ENCODE measurements around the gene HOXC10. TPM values are rescaled to one million over a fixed set of nuclear protein-coding genes. Genes with fewer than 3 reads are reported as not detected.

Gene HOXC10
- total and polyA plus RNA-seq, 2 donors (not counting 3 experiments of a cell fraction or from before 2014, with no cell fraction given): 0.18 TPM; not detected in 1

- ChIA-PET CTCF (no interaction called here), POLR2A (interaction anchor here (0.6 kb wide), 1 partner anchor 221 kb away, joined by 4 read pairs; no protein-coding TSS in a partner anchor)
- H3K27me3 ChIP-seq (ENCODE audit: control insufficient read depth in 2 of 2, insufficient read depth in 2 of 2, low read length in 2 of 2): peaks cover 89 to 99% of the 10 kb centered on the region in 2 experiments
- no peak overlapping the region for H2AFZ ChIP-seq (ENCODE audit: low read depth, low read length)
- no peaks in the 10 kb centered on the region for H3K4me1 ChIP-seq (ENCODE audit: control insufficient read depth, extremely low read depth, insufficient read depth, low read length)
- no peaks in the 10 kb centered on the region for H4K20me1 ChIP-seq (replicated peaks; ENCODE audit: control insufficient read depth, extremely low read depth, insufficient read depth, low read length)
- no peaks in the 10 kb centered on the region for H3K36me3 ChIP-seq (ENCODE audit: control insufficient read depth in 2 of 2, extremely low read depth in 1 of 2, insufficient read depth in 2 of 2, low read length in 2 of 2)
- H3K4me3 ChIP-seq (replicated peaks in 1 of 3; ENCODE audit: insufficient read depth in 1 of 3, low read depth in 1 of 3, low read length in 3 of 3): no peak overlapping the region
- no peaks in the 10 kb centered on the region for H3K9me3 ChIP-seq (replicated peaks; ENCODE audit: control insufficient read depth, insufficient read depth, low read length)
- no peak overlapping the region for H3K9ac ChIP-seq (replicated peaks; ENCODE audit: extremely low read depth, insufficient read depth, low read length)
- no peak for FAIRE-seq
- H3K9me1 ChIP-seq (replicated peaks; ENCODE audit: control insufficient read depth, extremely low read depth, insufficient read depth, low read length): no peaks in the 10 kb centered on the region
- H3K27ac ChIP-seq (ENCODE audit: insufficient read depth, low read depth, low read length): no peak overlapping the region
- H3K79me2 ChIP-seq (ENCODE audit: control insufficient read depth, insufficient read depth, low read length): no peaks in the 10 kb centered on the region
- dilution Hi-C loops (cut with MboI; ENCODE audit: extremely low pct_ligation_motif_present, low sequenced_read_pairs): no loop called here
- intact Hi-C loops (cut with micrococcal nuclease): no loop called here
- BruUV-seq (replicated peaks): no TSS peak
- TF ChIP-seq JUN (IDR thresholded peaks at IDR 0.05; ENCODE audit: borderline replicate concordance, insufficient read depth, insufficient read length, low read depth): no peak
- no peak for TF ChIP-seq MAX (IDR thresholded peaks at IDR 0.05; ENCODE audit: insufficient read depth, insufficient read length)
- no peak for TF ChIP-seq FOS (IDR thresholded peaks at IDR 0.05; ENCODE audit: borderline replicate concordance, insufficient read depth, low read length)
- TF ChIP-seq, protein P1, sequence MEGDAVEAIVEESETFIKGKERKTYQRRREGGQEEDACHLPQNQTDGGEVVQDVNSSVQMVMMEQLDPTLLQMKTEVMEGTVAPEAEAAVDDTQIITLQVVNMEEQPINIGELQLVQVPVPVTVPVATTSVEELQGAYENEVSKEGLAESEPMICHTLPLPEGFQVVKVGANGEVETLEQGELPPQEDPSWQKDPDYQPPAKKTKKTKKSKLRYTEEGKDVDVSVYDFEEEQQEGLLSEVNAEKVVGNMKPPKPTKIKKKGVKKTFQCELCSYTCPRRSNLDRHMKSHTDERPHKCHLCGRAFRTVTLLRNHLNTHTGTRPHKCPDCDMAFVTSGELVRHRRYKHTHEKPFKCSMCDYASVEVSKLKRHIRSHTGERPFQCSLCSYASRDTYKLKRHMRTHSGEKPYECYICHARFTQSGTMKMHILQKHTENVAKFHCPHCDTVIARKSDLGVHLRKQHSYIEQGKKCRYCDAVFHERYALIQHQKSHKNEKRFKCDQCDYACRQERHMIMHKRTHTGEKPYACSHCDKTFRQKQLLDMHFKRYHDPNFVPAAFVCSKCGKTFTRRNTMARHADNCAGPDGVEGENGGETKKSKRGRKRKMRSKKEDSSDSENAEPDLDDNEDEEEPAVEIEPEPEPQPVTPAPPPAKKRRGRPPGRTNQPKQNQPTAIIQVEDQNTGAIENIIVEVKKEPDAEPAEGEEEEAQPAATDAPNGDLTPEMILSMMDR (IDR thresholded peaks at IDR 0.05; ENCODE audit: extremely low read depth in 1 of 2, insufficient read depth in 1 of 2, low read depth in 1 of 2, low read length in 2 of 2): no peak
- no peak for TF ChIP-seq MYC (IDR thresholded peaks at IDR 0.05; ENCODE audit: low read depth, low read length)
- TF ChIP-seq EZH2 (IDR thresholded peaks at IDR 0.05; ENCODE audit: borderline replicate concordance, low read depth, low read length, severe bottlenecking): no peak
- TF ChIP-seq GATA2 (IDR thresholded peaks at IDR 0.05; ENCODE audit: insufficient read depth, insufficient read length, low read depth, low read length): no peak
- TF ChIP-seq POLR2A (IDR thresholded peaks at IDR 0.05; ENCODE audit: low read depth, low read length): no peak
- no peak for TF ChIP-seq POLR2AphosphoS5 (IDR thresholded peaks at IDR 0.05; ENCODE audit: insufficient read depth, low read depth, low read length)
- no peak overlapping the region for H3K4me2 ChIP-seq (ENCODE audit: insufficient read depth, low read length)
- no peak for DNase-seq (ENCODE audit: low read depth, low spot score)
Observed at GRCh38 chr12:53971129-53971528, 13.8 kb upstream of the HOXC10 start.

Data from endothelial cell of umbilical vein (primary cell).